MM.1S (cell line): ENCODE data around the gene CTNNA3.

Experiments
- DNase-seq: peaks from one replicate; pipeline ENCODE4 v3.0.0-alpha.2; 2015
- H2AFZ ChIP-seq: fragments of 300-600 bp; sonication (generic); 2 replicates; pipeline ENCODE4 v1.6.0; 2016; ENCODE audit warnings: antibody characterized with exemption, low read length
- H3F3A ChIP-seq: fragments of 300-600 bp; sonication (generic); 2 replicates; pipeline ENCODE4 v1.6.1; 2016; ENCODE audit warnings: mild to moderate bottlenecking, antibody characterized with exemption, low read length, moderate library complexity, mixed read lengths; ENCODE audit not compliant: insufficient read depth
- H3K27ac ChIP-seq: fragments of 300-600 bp; sonication (generic); 2 replicates; pipeline ENCODE4 v1.5.1; 2016; ENCODE audit warnings: mild to moderate bottlenecking, low read length
- H3K27me3 ChIP-seq: fragments of 300-600 bp; sonication (generic); replicated peaks from 2 replicates; pipeline ENCODE4 v1.6.0; 2016; ENCODE audit warnings: low read length; ENCODE audit not compliant: insufficient read depth
- H3K36me3 ChIP-seq: fragments of 300-600 bp; sonication (generic); replicated peaks from 2 replicates; pipeline ENCODE4 v1.6.1; 2016; ENCODE audit warnings: mild to moderate bottlenecking, low read length, mixed read lengths; ENCODE audit not compliant: insufficient read depth
- H3K4me1 ChIP-seq: fragments of 300-600 bp; sonication (generic); 2 replicates; pipeline ENCODE4 v1.6.1; 2016; ENCODE audit warnings: low read length, mixed read lengths
- H3K4me2 ChIP-seq: fragments of 300-600 bp; sonication (generic); 2 replicates; pipeline ENCODE4 v1.6.0; 2016; ENCODE audit warnings: low read depth, low read length
- H3K4me3 ChIP-seq: fragments of 300-600 bp; sonication (generic); 2 replicates; pipeline ENCODE4 v1.5.1; 2016; ENCODE audit warnings: low read length, mixed read lengths
- H3K79me2 ChIP-seq: fragments of 300-600 bp; sonication (generic); 2 replicates; pipeline ENCODE4 v1.6.1; 2016; ENCODE audit warnings: mixed run types, low read length, mixed read lengths
- H3K9ac ChIP-seq: fragments of 300-600 bp; sonication (generic); 2 replicates; pipeline ENCODE4 v1.6.1; 2016; ENCODE audit warnings: low read length, mixed read lengths
- H3K9me2 ChIP-seq: fragments of 300-600 bp; sonication (generic); replicated peaks from 2 replicates; pipeline ENCODE4 v1.6.1; 2016; ENCODE audit warnings: mild to moderate bottlenecking, low read length, mixed read lengths; ENCODE audit not compliant: insufficient read depth
- H3K9me3 ChIP-seq: fragments of 300-600 bp; sonication (generic); replicated peaks from 2 replicates; pipeline ENCODE4 v1.6.1; 2016; ENCODE audit warnings: mild to moderate bottlenecking, low read length, mixed read lengths; ENCODE audit not compliant: insufficient read depth
- H4K20me1 ChIP-seq: fragments of 300-600 bp; sonication (generic); 2 replicates; pipeline ENCODE4 v1.6.1; 2016; ENCODE audit warnings: mild to moderate bottlenecking, low read length, moderate library complexity, mixed read lengths; ENCODE audit not compliant: insufficient read depth
- EZH2 ChIP-seq: fragments of 300-600 bp; sonication (generic); optimal IDR thresholded peaks from 2 replicates; pipeline ENCODE3; 2017; ENCODE audit warnings: low read depth, mild to moderate bottlenecking, antibody characterized with exemption, low read length, mixed read lengths
- EZH2phosphoT487 ChIP-seq: fragments of 300-600 bp; sonication (generic); IDR thresholded peaks from 2 replicates; pipeline ENCODE4 v1.6.1; 2018; ENCODE audit warnings: antibody characterized with exemption, low read length
- TF ChIP-seq, protein P1 (sequence below): fragments of 300-600 bp; sonication (generic); IDR thresholded peaks from 2 replicates; pipeline ENCODE4 v1.5.1; 2016; ENCODE audit warnings: antibody characterized with exemption, low read length, mixed read lengths

The CTNNA3 gene

DNA sequence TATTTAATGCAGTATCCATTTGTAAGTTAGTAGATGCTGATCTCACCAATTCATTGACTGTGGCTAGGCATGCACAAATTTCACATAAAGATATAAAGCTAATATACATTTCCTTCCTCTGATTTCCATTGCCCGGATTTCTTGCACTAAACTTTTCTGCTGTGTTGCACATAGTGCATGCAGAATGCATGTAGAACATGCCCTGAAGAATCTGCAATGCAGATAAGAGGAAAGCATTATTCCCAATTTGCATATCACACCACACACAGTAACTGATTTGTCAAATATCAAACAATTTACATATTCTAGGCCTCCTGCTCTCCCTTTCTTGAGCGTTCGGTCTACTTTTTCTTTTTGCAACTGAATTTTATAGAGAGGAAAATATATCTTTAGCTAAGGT, 646.0 kb downstream of the CTNNA3 start:
- Histone ChIP-seq H3K79me2 (no peaks in the 10 kb centered on the region), H4K20me1 (no peaks in the 10 kb centered on the region), H3K27ac (no peak overlapping the region), H3K9me2 (no peaks in the 10 kb centered on the region), H3K4me1 (no peaks in the 10 kb centered on the region), H3K27me3 (no peaks in the 10 kb centered on the region), H2AFZ (no peak overlapping the region), H3K36me3 (no peaks in the 10 kb centered on the region), H3K4me3 (no peak overlapping the region), H3K9me3 (no peaks in the 10 kb centered on the region), H3F3A (no peaks in the 10 kb centered on the region), H3K9ac (no peak overlapping the region), H3K4me2 (no peak overlapping the region)
- no peak for DNase-seq
- TF ChIP-seq EZH2phosphoT487 (no peak), EZH2 (no peak)
- TF ChIP-seq, protein P1, sequence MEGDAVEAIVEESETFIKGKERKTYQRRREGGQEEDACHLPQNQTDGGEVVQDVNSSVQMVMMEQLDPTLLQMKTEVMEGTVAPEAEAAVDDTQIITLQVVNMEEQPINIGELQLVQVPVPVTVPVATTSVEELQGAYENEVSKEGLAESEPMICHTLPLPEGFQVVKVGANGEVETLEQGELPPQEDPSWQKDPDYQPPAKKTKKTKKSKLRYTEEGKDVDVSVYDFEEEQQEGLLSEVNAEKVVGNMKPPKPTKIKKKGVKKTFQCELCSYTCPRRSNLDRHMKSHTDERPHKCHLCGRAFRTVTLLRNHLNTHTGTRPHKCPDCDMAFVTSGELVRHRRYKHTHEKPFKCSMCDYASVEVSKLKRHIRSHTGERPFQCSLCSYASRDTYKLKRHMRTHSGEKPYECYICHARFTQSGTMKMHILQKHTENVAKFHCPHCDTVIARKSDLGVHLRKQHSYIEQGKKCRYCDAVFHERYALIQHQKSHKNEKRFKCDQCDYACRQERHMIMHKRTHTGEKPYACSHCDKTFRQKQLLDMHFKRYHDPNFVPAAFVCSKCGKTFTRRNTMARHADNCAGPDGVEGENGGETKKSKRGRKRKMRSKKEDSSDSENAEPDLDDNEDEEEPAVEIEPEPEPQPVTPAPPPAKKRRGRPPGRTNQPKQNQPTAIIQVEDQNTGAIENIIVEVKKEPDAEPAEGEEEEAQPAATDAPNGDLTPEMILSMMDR: no peak

DNA sequence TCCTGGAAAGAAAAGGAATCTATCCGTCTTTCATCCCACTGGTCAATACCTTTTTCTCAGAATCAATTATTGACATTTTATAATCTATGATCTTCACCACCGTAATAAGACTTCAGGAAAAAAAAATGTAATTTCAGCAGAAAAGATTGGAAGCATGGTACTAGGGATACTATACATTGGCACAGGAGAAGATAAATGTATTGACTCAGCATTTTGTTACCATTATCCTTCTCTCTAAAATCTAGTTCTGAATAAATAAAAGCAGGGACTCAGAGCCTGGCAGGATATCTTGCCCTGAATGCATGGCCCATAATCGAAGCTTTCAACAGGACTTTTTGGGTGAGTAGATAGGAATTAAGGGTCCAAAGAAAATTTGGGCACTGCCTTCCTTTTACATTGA, 649.5 kb downstream of the CTNNA3 start:
- Histone ChIP-seq H3K36me3 (no peaks in the 10 kb centered on the region), H3K27ac (no peak overlapping the region), H3F3A (no peaks in the 10 kb centered on the region), H3K9ac (no peak overlapping the region), H3K79me2 (no peaks in the 10 kb centered on the region), H3K9me2 (no peaks in the 10 kb centered on the region), H3K4me3 (no peak overlapping the region), H3K9me3 (no peaks in the 10 kb centered on the region), H4K20me1 (no peaks in the 10 kb centered on the region), H3K27me3 (no peaks in the 10 kb centered on the region), H3K4me1 (no peaks in the 10 kb centered on the region), H3K4me2 (no peak overlapping the region), H2AFZ (no peak overlapping the region)
- no peak for DNase-seq
- TF ChIP-seq, protein P1: no peak
- no peak for TF ChIP-seq EZH2
- no peak for TF ChIP-seq EZH2phosphoT487

DNA sequence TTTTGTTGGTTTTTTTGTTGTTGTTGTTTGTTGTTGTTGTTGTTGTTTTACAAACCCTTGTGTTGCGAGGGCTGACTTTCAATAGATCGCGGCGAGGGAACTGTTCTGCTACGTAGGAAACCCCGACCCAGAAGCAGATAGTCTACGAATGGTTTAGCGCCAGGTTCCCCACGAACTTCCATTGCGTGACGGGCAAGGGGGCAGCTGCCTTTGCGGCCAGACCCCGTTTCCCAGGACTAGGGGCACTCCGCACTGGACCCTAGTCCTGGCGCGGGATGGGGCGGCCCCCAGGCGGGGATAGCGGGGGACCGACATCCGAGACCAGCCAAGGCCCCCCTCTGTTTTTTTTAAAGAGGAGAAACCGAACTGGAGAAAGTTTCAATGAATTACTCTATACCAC, 650.6 kb downstream of the CTNNA3 start:
- Histone ChIP-seq H4K20me1 (no peaks in the 10 kb centered on the region), H3K27ac (no peak overlapping the region), H3K9me2 (no peaks in the 10 kb centered on the region), H3K36me3 (no peaks in the 10 kb centered on the region), H3K9ac (no peak overlapping the region), H3K4me2 (no peak overlapping the region), H3F3A (no peaks in the 10 kb centered on the region), H3K9me3 (no peaks in the 10 kb centered on the region), H3K4me3 (no peak overlapping the region), H2AFZ (no peak overlapping the region), H3K79me2 (no peaks in the 10 kb centered on the region), H3K4me1 (no peaks in the 10 kb centered on the region), H3K27me3 (no peaks in the 10 kb centered on the region)
- TF ChIP-seq EZH2 (no peak), EZH2phosphoT487 (no peak)
- TF ChIP-seq, protein P1: no peak
- DNase-seq: no peak

DNA sequence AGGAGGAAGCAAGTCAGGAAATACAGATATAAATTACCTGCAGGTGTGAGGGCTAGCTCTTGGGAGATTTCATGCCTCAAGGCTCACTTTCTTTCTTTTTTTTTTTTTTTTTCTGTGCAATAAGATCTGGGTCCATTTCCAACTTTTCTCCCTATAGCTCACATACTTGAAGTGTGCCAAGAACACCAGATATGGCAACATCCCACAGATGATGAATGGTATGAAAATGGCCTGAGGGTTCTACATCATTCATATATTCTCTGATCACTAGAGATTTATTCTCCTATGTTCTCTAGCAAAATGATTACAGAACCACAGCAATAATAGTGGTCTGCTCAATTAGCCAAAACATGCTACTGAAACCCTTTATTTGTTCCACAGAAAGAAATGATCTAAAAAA, 653.0 kb downstream of the CTNNA3 start:
- no peak for DNase-seq
- Histone ChIP-seq H3F3A (no peaks in the 10 kb centered on the region), H3K4me1 (no peaks in the 10 kb centered on the region), H3K4me2 (no peak overlapping the region), H3K9me2 (no peaks in the 10 kb centered on the region), H3K9ac (no peak overlapping the region), H3K79me2 (no peaks in the 10 kb centered on the region), H3K4me3 (no peak overlapping the region), H2AFZ (no peak overlapping the region), H3K27me3 (no peaks in the 10 kb centered on the region), H3K9me3 (no peaks in the 10 kb centered on the region), H4K20me1 (no peaks in the 10 kb centered on the region), H3K27ac (no peak overlapping the region), H3K36me3 (no peaks in the 10 kb centered on the region)
- TF ChIP-seq, protein P1: no peak
- TF ChIP-seq EZH2phosphoT487 (no peak), EZH2 (no peak)
